GM18519 (cell line): ENCODE data around the gene CHST7.

Experiments
- ATAC-seq: cut with Tn5 transposase; IDR thresholded peaks from one replicate; pipeline ENCODE4 v1.9.1; 2021; ENCODE audit warnings: mild to moderate bottlenecking, moderate library complexity; ENCODE audit not compliant: unreplicated experiment, low FRiP score

CHST7 gene

GRCh38 chrX:46601283-46601682, 27.7 kb downstream of the CHST7 start:
- no peak for ATAC-seq

GRCh38 chrX:46602468-46603102, 29.0 kb downstream of the CHST7 start:
- no peak for ATAC-seq

- ATAC-seq: no peak
These were observed 34.4 kb downstream of the CHST7 start for GRCh38 chrX:46607916-46608315.

GRCh38 chrX:46610070-46610658, 36.6 kb downstream of the CHST7 start:
- ATAC-seq: no peak

- ATAC-seq: no peak
These were observed 38.2 kb downstream of the CHST7 start for GRCh38 chrX:46611658-46612362.

- no peak for ATAC-seq
These were observed 44.3 kb downstream of the CHST7 start for GRCh38 chrX:46617906-46618305.

GRCh38 chrX:46618947-46619346, 45.4 kb downstream of the CHST7 start:
- no peak for ATAC-seq

GRCh38 chrX:46620505-46620904, 46.9 kb downstream of the CHST7 start:
- no peak for ATAC-seq

GRCh38 chrX:46621572-46621971, 48.0 kb downstream of the CHST7 start:
- ATAC-seq: no peak

- no peak for ATAC-seq
These were observed 50.7 kb downstream of the CHST7 start for GRCh38 chrX:46624090-46624786.

GRCh38 chrX:46626566-46626965, 53.0 kb downstream of the CHST7 start:
- no peak for ATAC-seq

- no peak for ATAC-seq
These were observed 53.5 kb downstream of the CHST7 start for GRCh38 chrX:46627062-46627461.

- ATAC-seq: no peak
These were observed 54.3 kb downstream of the CHST7 start for GRCh38 chrX:46627711-46628419.

- peak; percentile 78 for ATAC-seq
These were observed 55.2 kb downstream of the CHST7 start for GRCh38 chrX:46628460-46629371.

GRCh38 chrX:46630141-46630540, 56.6 kb downstream of the CHST7 start:
- no peak for ATAC-seq

GRCh38 chrX:46634577-46634976, 61.0 kb downstream of the CHST7 start:
- no peak for ATAC-seq

GRCh38 chrX:46635186-46635585, 61.6 kb downstream of the CHST7 start:
- ATAC-seq: no peak

- no peak for ATAC-seq
These were observed 62.7 kb downstream of the CHST7 start for GRCh38 chrX:46636223-46636622.

- peak; percentile 63 for ATAC-seq
These were observed 64.4 kb downstream of the CHST7 start for GRCh38 chrX:46637938-46638337.

- ATAC-seq: no peak
These were observed 68.6 kb downstream of the CHST7 start for GRCh38 chrX:46642145-46642544.
